SH-SY5Y (cell line): Measurements from ENCODE around the gene RNF115.

ENCODE experiments used
- GATA2 ChIP-seq: IDR thresholded peaks from 2 replicates; pipeline ENCODE4 v1.6.1; 2011; ENCODE audit warnings: mild to moderate bottlenecking, low read depth, low read length
- GATA3 ChIP-seq: IDR thresholded peaks from 2 replicates; pipeline ENCODE4 v1.6.1; 2011; ENCODE audit warnings: low read depth, mild to moderate bottlenecking, low read length, moderate library complexity

GRCh38 chr1:145788580-145788979 lies 35.3 kb downstream of the RNF115 start:
- TF ChIP-seq GATA2 (no peak), GATA3 (no peak)
